ENCODE data around the gene PDE10A.

- TF ChIP-seq CTCF (IDR thresholded peaks at IDR 0.05) (no peak), ESRRA (CRISPR knock-in tag; IDR thresholded peaks at IDR 0.05; ENCODE audit: borderline replicate concordance) (no peak), ZNF232 (CRISPR knock-in tag; IDR thresholded peaks at IDR 0.05) (no peak), SMAD3 (CRISPR knock-in tag; IDR thresholded peaks at IDR 0.05; ENCODE audit: borderline replicate concordance) (no peak), GTF2I (CRISPR knock-in tag; conservative IDR thresholded peaks at IDR 0.05) (no peak), ERG (CRISPR knock-in tag; IDR thresholded peaks at IDR 0.05) (no peak)
Observed at GRCh38 chr6:165641672-165642156, 21.3 kb downstream of the PDE10A start.

Measured in WTC11 (cell line).